HEK293 (cell line): Measurements from ENCODE around the gene CDC34.

Source experiments
- CTCF ChIA-PET: fragments of 350-600 bp; formaldehyde crosslinking; extraction: SDS; loops from one replicate; lab custom pipeline; 2021; ENCODE audit warnings: antibody characterized with exemption; lab: Yijun Ruan, JAX
- POLR2A ChIA-PET: fragments of 300-600 bp; formaldehyde crosslinking; extraction: SDS; loops from one replicate; lab custom pipeline; 2020; ENCODE audit warnings: antibody characterized with exemption, inconsistent platforms; lab: Yijun Ruan, JAX
- H3K27ac ChIP-seq: fragments of 200-500 bp; sonication (Bioruptor generic); 2 replicates; pipeline ENCODE4 v1.5.1; 2014; ENCODE audit warnings: low read depth, low read length, control low read depth, inconsistent platforms; ENCODE audit errors: extremely low read depth
- H3K36me3 ChIP-seq, 2 experiments: fragments of 200-500 bp in 1 of 2; sonication (Bioruptor generic) in 1 of 2; 1 replicate in 1 of 2; 2 replicates in 1 of 2; pipeline ENCODE4 v1.5.1; 2014 to 2017; ENCODE audit warnings: inconsistent platforms in 2 of 2, low read length in 2 of 2; ENCODE audit not compliant: control insufficient read depth in 2 of 2, insufficient read depth in 1 of 2
- H3K4me1 ChIP-seq: fragments of 200-500 bp; sonication (Bioruptor generic); 2 replicates; pipeline ENCODE4 v1.5.1; 2014; ENCODE audit warnings: mild to moderate bottlenecking, low read length, inconsistent platforms; ENCODE audit not compliant: control insufficient read depth, insufficient read depth
- H3K4me3 ChIP-seq: 2 replicates; pipeline ENCODE4 v1.5.1; 2011; ENCODE audit warnings: low read depth, mild to moderate bottlenecking, control low read depth, low read length, moderate library complexity
- H3K9me3 ChIP-seq: fragments of 200-500 bp; sonication (Bioruptor generic); 2 replicates; pipeline ENCODE4 v1.5.1; 2014; ENCODE audit warnings: low read depth, low read length, inconsistent platforms; ENCODE audit not compliant: control insufficient read depth, insufficient read depth
- CTCF ChIP-seq: fragments of 450-650 bp; formaldehyde crosslinking; IDR thresholded peaks from 2 replicates; pipeline ENCODE4 v1.5.1; 2016; ENCODE audit warnings: missing biosample characterization, missing genetic modification characterization
- GLIS2 ChIP-seq: fragments of 450-650 bp; formaldehyde crosslinking; IDR thresholded peaks from 2 replicates; pipeline ENCODE4 v1.5.1; 2016; ENCODE audit warnings: missing biosample characterization, missing genetic modification characterization
- KLF16 ChIP-seq: fragments of 450-650 bp; formaldehyde crosslinking; IDR thresholded peaks from 2 replicates; pipeline ENCODE4 v1.5.1; 2017; ENCODE audit warnings: missing biosample characterization, missing genetic modification characterization
- PBX3 ChIP-seq: sonication (generic); formaldehyde crosslinking; IDR thresholded peaks from 2 replicates; pipeline ENCODE4 v1.8.1; 2022; ENCODE audit warnings: mild to moderate bottlenecking, moderate library complexity, missing genetic modification reagents
- SCRT2 ChIP-seq: fragments of 450-650 bp; formaldehyde crosslinking; IDR thresholded peaks from 2 replicates; pipeline ENCODE4 v1.5.1; 2016; ENCODE audit warnings: missing biosample characterization, missing genetic modification characterization
- ZBTB11 ChIP-seq: fragments of 450-650 bp; formaldehyde crosslinking; conservative IDR thresholded peaks from 2 replicates; pipeline ENCODE4 v1.5.1; 2016; ENCODE audit warnings: low read depth, missing biosample characterization, missing genetic modification characterization
- ZBTB26 ChIP-seq: fragments of 450-650 bp; formaldehyde crosslinking; optimal IDR thresholded peaks from 2 replicates; pipeline ENCODE3; 2016; ENCODE audit warnings: missing biosample characterization, mild to moderate bottlenecking, missing genetic modification characterization
- ZFP69B ChIP-seq: fragments of 450-650 bp; formaldehyde crosslinking; IDR thresholded peaks from 2 replicates; pipeline ENCODE4 v1.5.1; 2016; ENCODE audit warnings: missing biosample characterization, missing genetic modification characterization
- ZIC2 ChIP-seq: fragments of 450-650 bp; formaldehyde crosslinking; IDR thresholded peaks from 2 replicates; pipeline ENCODE4 v1.5.1; 2016; ENCODE audit warnings: missing biosample characterization, missing genetic modification characterization
- ZNF157 ChIP-seq: fragments of 450-650 bp; formaldehyde crosslinking; IDR thresholded peaks from 2 replicates; pipeline ENCODE4 v1.5.1; 2016; ENCODE audit warnings: missing biosample characterization, missing genetic modification characterization
- ZNF394 ChIP-seq: fragments of 450-650 bp; formaldehyde crosslinking; IDR thresholded peaks from 2 replicates; pipeline ENCODE4 v1.5.1; 2016; ENCODE audit warnings: missing biosample characterization, missing genetic modification characterization, mild to moderate bottlenecking, moderate library complexity, borderline replicate concordance
- ZNF513 ChIP-seq: fragments of 450-650 bp; IDR thresholded peaks from 2 replicates; pipeline ENCODE4 v1.5.1; 2018; ENCODE audit warnings: missing biosample characterization, missing genetic modification characterization
- ZNF514 ChIP-seq: fragments of 450-650 bp; formaldehyde crosslinking; IDR thresholded peaks from 2 replicates; pipeline ENCODE4 v1.5.1; 2016; ENCODE audit warnings: missing biosample characterization, missing genetic modification characterization
- ZNF610 ChIP-seq: fragments of 450-650 bp; formaldehyde crosslinking; IDR thresholded peaks from 2 replicates; pipeline ENCODE4 v1.5.1; 2016; ENCODE audit warnings: missing biosample characterization, missing genetic modification characterization, borderline replicate concordance
- ZNF623 ChIP-seq: fragments of 450-650 bp; formaldehyde crosslinking; IDR thresholded peaks from 2 replicates; pipeline ENCODE4 v1.5.1; 2016; ENCODE audit warnings: missing biosample characterization, missing genetic modification characterization
- ZNF670 ChIP-seq: fragments of 450-650 bp; formaldehyde crosslinking; IDR thresholded peaks from 2 replicates; pipeline ENCODE4 v1.5.1; 2016; ENCODE audit warnings: missing biosample characterization, missing genetic modification characterization, low read depth
- ZXDB ChIP-seq: fragments of 450-650 bp; formaldehyde crosslinking; IDR thresholded peaks from 2 replicates; pipeline ENCODE4 v1.5.1; 2016; ENCODE audit warnings: missing biosample characterization, missing genetic modification characterization

Gene CDC34

GRCh38 chr19:483332-484072 lies 48.1 kb upstream of the CDC34 start (continued):
- TF ChIP-seq ZNF513, result no peak

- H3K9me3 ChIP-seq, result no peaks in the 10 kb centered on the region
- no peak overlapping the region for H3K27ac ChIP-seq
- CTCF ChIA-PET, result no interaction called here
- H3K4me1 ChIP-seq, result no peaks in the 10 kb centered on the region
- no peaks in the 10 kb centered on the region for H3K36me3 ChIP-seq
- TF ChIP-seq CTCF (tag by site-specific recombination) (no peak), PBX3 (CRISPR knock-in tag) (no peak), ZXDB (tag by site-specific recombination) (no peak), GLIS2 (tag by site-specific recombination) (no peak), ZNF623 (peak; percentile 93), ZIC2 (tag by site-specific recombination) (0 out of 2 replicates have a peak, but pooled peaks have one; percentile 16)
- TF ChIP-seq, all 188 proteins: peak for 2
- POLR2A ChIA-PET, result no interaction called here
- H3K4me3 ChIP-seq, result no peak overlapping the region
These were observed 47.1 kb upstream of the CDC34 start for GRCh38 chr19:484494-484893.

- Histone ChIP-seq H3K27ac (no peak overlapping the region), H3K4me3 (no peak overlapping the region), H3K4me1 (no peaks in the 10 kb centered on the region), H3K9me3 (no peaks in the 10 kb centered on the region), H3K36me3 (no peaks in the 10 kb centered on the region)
- CTCF ChIA-PET, result interaction anchor here (0.7 kb wide), 1 partner anchor 22 kb away, joined by 3 read pairs; no protein-coding TSS in a partner anchor
- POLR2A ChIA-PET, result interaction anchor here (0.6 to 4.3 kb wide), 3 partner anchors 22 to 201 kb away, joined by 4 to 33 read pairs (median 5); partner anchors contain the start of genes SHC2 and TPGS1
- TF ChIP-seq ZFP69B (no peak), ZNF670 (tag by site-specific recombination) (no peak), ZBTB11 (no peak), ZNF394 (tag by site-specific recombination) (no peak), ZBTB26 (tag by site-specific recombination) (no peak), ZNF514 (tag by site-specific recombination) (no peak), KLF16 (no peak), ZNF157 (tag by site-specific recombination) (peak; percentile 67), PBX3 (CRISPR knock-in tag) (no peak), SCRT2 (tag by site-specific recombination) (no peak), ZNF610 (tag by site-specific recombination) (no peak)
These were observed 46.5 kb upstream of the CDC34 start for GRCh38 chr19:485077-485476.
